Measurements from ENCODE around the gene CEBPG.

CEBPG gene

GRCh38 chr19:33419788-33420130 lies 46.2 kb downstream of the CEBPG start:
- Histone ChIP-seq H3K4me3 (ENCODE audit: low read length in 2 of 2) (no peak overlapping the region), H3K9ac (ENCODE audit: low read depth in 1 of 2, low read length in 2 of 2) (no peak overlapping the region), H3K9me3 (ENCODE audit: control insufficient read depth in 2 of 2, low read length in 2 of 2) (no peaks in the 10 kb centered on the region), H3K27me3 (ENCODE audit: control insufficient read depth in 2 of 2, insufficient read depth in 2 of 2, low read length in 2 of 2) (no peaks in the 10 kb centered on the region), H3K4me1 (ENCODE audit: control insufficient read depth in 2 of 2, insufficient read depth in 2 of 2, low read length in 2 of 2) (peaks cover 0 to 4% of the 10 kb centered on the region in 2 donors), H3K27ac (ENCODE audit: low read depth in 2 of 2, low read length in 2 of 2) (no peak overlapping the region), H3K36me3 (ENCODE audit: control insufficient read depth in 2 of 2, insufficient read depth in 2 of 2, low read length in 2 of 2) (no peaks in the 10 kb centered on the region)

GRCh38 chr19:33420821-33421220 lies 47.3 kb downstream of the CEBPG start:
- Histone ChIP-seq H3K4me3 (ENCODE audit: low read length in 2 of 2) (no peak overlapping the region), H3K27ac (ENCODE audit: low read depth in 2 of 2, low read length in 2 of 2) (no peak overlapping the region), H3K4me1 (ENCODE audit: control insufficient read depth in 2 of 2, insufficient read depth in 2 of 2, low read length in 2 of 2) (peaks cover 0 to 4% of the 10 kb centered on the region in 2 donors), H3K36me3 (ENCODE audit: control insufficient read depth in 2 of 2, insufficient read depth in 2 of 2, low read length in 2 of 2) (no peaks in the 10 kb centered on the region), H3K9ac (ENCODE audit: low read depth in 1 of 2, low read length in 2 of 2) (no peak overlapping the region), H3K27me3 (ENCODE audit: control insufficient read depth in 2 of 2, insufficient read depth in 2 of 2, low read length in 2 of 2) (no peaks in the 10 kb centered on the region), H3K9me3 (ENCODE audit: control insufficient read depth in 2 of 2, low read length in 2 of 2) (no peaks in the 10 kb centered on the region)

- peaks cover 0 to 3% of the 10 kb centered on the region in 2 donors for H3K4me1 ChIP-seq (ENCODE audit: control insufficient read depth in 2 of 2, insufficient read depth in 2 of 2, low read length in 2 of 2)
- no peak overlapping the region for H3K4me3 ChIP-seq (ENCODE audit: low read length in 2 of 2)
- H3K36me3 ChIP-seq (ENCODE audit: control insufficient read depth in 2 of 2, insufficient read depth in 2 of 2, low read length in 2 of 2), result no peaks in the 10 kb centered on the region
- H3K9ac ChIP-seq (ENCODE audit: low read depth in 1 of 2, low read length in 2 of 2), result no peak overlapping the region
- no peaks in the 10 kb centered on the region for H3K27me3 ChIP-seq (ENCODE audit: control insufficient read depth in 2 of 2, insufficient read depth in 2 of 2, low read length in 2 of 2)
- no peaks in the 10 kb centered on the region for H3K9me3 ChIP-seq (ENCODE audit: control insufficient read depth in 2 of 2, low read length in 2 of 2)
- H3K27ac ChIP-seq (ENCODE audit: low read depth in 2 of 2, low read length in 2 of 2), result no peak overlapping the region
Measured at GRCh38 chr19:33421368-33421767, 47.9 kb downstream of the CEBPG start.

DNA sequence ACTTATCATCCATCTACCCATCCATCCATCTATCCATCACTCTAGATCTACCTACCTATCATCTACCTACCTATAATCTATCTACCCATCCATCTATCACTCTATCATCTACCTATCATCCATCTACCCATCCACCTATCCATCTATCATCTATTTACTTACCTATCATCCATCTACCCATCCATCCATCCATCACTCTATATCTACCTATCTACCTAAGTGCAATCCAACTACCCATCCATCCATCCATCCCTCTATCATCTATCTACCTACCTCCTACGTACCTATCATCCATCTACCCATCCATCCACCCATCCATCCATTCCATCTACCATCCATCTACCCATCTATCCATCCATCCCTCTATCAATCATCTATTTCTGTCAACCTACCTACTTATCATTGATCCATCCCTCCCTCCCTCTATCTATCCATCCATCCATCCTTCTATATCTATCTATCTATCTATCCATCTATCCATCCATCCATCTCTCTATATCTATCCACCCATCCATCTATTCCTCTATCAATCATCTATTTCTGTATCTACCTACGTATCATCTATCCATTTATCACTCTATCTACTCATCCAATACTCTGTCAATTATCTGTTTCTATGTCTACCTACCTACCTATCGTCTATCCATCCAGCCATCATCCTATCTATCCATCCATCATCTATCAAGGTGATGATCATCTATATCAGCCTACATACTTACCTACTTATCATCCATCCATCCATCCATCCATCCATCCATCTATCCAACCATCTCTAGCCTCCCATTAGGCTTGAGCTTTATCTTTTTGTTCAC lies 49.1 kb downstream of the CEBPG start:
- Histone ChIP-seq H3K4me3 (ENCODE audit: low read length in 2 of 2) (no peak overlapping the region), H3K9me3 (ENCODE audit: control insufficient read depth in 2 of 2, low read length in 2 of 2) (no peaks in the 10 kb centered on the region), H3K27ac (ENCODE audit: low read depth in 2 of 2, low read length in 2 of 2) (no peak overlapping the region), H3K9ac (ENCODE audit: low read depth in 1 of 2, low read length in 2 of 2) (no peak overlapping the region), H3K27me3 (ENCODE audit: control insufficient read depth in 2 of 2, insufficient read depth in 2 of 2, low read length in 2 of 2) (no peaks in the 10 kb centered on the region), H3K36me3 (ENCODE audit: control insufficient read depth in 2 of 2, insufficient read depth in 2 of 2, low read length in 2 of 2) (no peaks in the 10 kb centered on the region), H3K4me1 (ENCODE audit: control insufficient read depth in 2 of 2, insufficient read depth in 2 of 2, low read length in 2 of 2) (no peaks in the 10 kb centered on the region)

DNA sequence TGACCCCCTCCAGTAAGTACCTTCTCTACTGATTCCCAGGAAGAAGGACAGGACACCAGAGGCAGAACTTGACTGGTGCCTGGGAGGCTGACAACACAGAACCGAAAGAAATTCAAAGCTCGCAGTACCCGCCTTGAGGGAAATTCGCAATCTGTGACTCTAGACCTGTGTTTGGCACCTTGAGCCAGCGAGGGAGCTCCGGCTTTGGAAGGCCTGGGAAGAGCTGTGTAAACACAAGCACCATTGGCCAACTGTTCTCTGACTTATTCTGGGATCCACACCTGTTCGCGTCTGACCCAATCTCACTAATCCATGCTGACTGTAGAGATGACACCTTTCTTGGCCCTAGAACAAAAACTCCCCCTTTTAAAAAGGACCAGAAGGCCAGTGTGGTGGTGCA lies 50.7 kb downstream of the CEBPG start:
- no peak overlapping the region for H3K27ac ChIP-seq (ENCODE audit: low read depth in 2 of 2, low read length in 2 of 2)
- no peaks in the 10 kb centered on the region for H3K9me3 ChIP-seq (ENCODE audit: control insufficient read depth in 2 of 2, low read length in 2 of 2)
- H3K27me3 ChIP-seq (ENCODE audit: control insufficient read depth in 2 of 2, insufficient read depth in 2 of 2, low read length in 2 of 2), result no peaks in the 10 kb centered on the region
- H3K4me1 ChIP-seq (ENCODE audit: control insufficient read depth in 2 of 2, insufficient read depth in 2 of 2, low read length in 2 of 2), result no peaks in the 10 kb centered on the region
- H3K9ac ChIP-seq (ENCODE audit: low read depth in 1 of 2, low read length in 2 of 2), result no peak overlapping the region
- H3K4me3 ChIP-seq (ENCODE audit: low read length in 2 of 2), result no peak overlapping the region
- no peaks in the 10 kb centered on the region for H3K36me3 ChIP-seq (ENCODE audit: control insufficient read depth in 2 of 2, insufficient read depth in 2 of 2, low read length in 2 of 2)

- Histone ChIP-seq H3K27ac (ENCODE audit: low read depth in 2 of 2, low read length in 2 of 2) (no peak overlapping the region), H3K4me3 (ENCODE audit: low read length in 2 of 2) (no peak overlapping the region), H3K27me3 (ENCODE audit: control insufficient read depth in 2 of 2, insufficient read depth in 2 of 2, low read length in 2 of 2) (no peaks in the 10 kb centered on the region), H3K4me1 (ENCODE audit: control insufficient read depth in 2 of 2, insufficient read depth in 2 of 2, low read length in 2 of 2) (no peaks in the 10 kb centered on the region), H3K36me3 (ENCODE audit: control insufficient read depth in 2 of 2, insufficient read depth in 2 of 2, low read length in 2 of 2) (no peaks in the 10 kb centered on the region), H3K9ac (ENCODE audit: low read depth in 1 of 2, low read length in 2 of 2) (no peak overlapping the region), H3K9me3 (ENCODE audit: control insufficient read depth in 2 of 2, low read length in 2 of 2) (no peaks in the 10 kb centered on the region)
Measured at GRCh38 chr19:33426621-33427361, 53.3 kb downstream of the CEBPG start.

- Histone ChIP-seq H3K27me3 (ENCODE audit: control insufficient read depth in 2 of 2, insufficient read depth in 2 of 2, low read length in 2 of 2) (no peaks in the 10 kb centered on the region), H3K9me3 (ENCODE audit: control insufficient read depth in 2 of 2, low read length in 2 of 2) (no peaks in the 10 kb centered on the region), H3K9ac (ENCODE audit: low read depth in 1 of 2, low read length in 2 of 2) (no peak overlapping the region), H3K4me1 (ENCODE audit: control insufficient read depth in 2 of 2, insufficient read depth in 2 of 2, low read length in 2 of 2) (no peaks in the 10 kb centered on the region), H3K36me3 (ENCODE audit: control insufficient read depth in 2 of 2, insufficient read depth in 2 of 2, low read length in 2 of 2) (no peaks in the 10 kb centered on the region), H3K27ac (ENCODE audit: low read depth in 2 of 2, low read length in 2 of 2) (no peak overlapping the region), H3K4me3 (ENCODE audit: low read length in 2 of 2) (no peak overlapping the region)
Measured at GRCh38 chr19:33427801-33428626, 54.5 kb downstream of the CEBPG start.

GRCh38 chr19:33428627-33429125 lies 55.2 kb downstream of the CEBPG start:
- Histone ChIP-seq H3K9me3 (ENCODE audit: control insufficient read depth in 2 of 2, low read length in 2 of 2) (no peaks in the 10 kb centered on the region), H3K27ac (ENCODE audit: low read depth in 2 of 2, low read length in 2 of 2) (no peak overlapping the region), H3K9ac (ENCODE audit: low read depth in 1 of 2, low read length in 2 of 2) (no peak overlapping the region), H3K36me3 (ENCODE audit: control insufficient read depth in 2 of 2, insufficient read depth in 2 of 2, low read length in 2 of 2) (no peaks in the 10 kb centered on the region), H3K4me1 (ENCODE audit: control insufficient read depth in 2 of 2, insufficient read depth in 2 of 2, low read length in 2 of 2) (no peaks in the 10 kb centered on the region), H3K4me3 (ENCODE audit: low read length in 2 of 2) (no peak overlapping the region), H3K27me3 (ENCODE audit: control insufficient read depth in 2 of 2, insufficient read depth in 2 of 2, low read length in 2 of 2) (no peaks in the 10 kb centered on the region)

DNA sequence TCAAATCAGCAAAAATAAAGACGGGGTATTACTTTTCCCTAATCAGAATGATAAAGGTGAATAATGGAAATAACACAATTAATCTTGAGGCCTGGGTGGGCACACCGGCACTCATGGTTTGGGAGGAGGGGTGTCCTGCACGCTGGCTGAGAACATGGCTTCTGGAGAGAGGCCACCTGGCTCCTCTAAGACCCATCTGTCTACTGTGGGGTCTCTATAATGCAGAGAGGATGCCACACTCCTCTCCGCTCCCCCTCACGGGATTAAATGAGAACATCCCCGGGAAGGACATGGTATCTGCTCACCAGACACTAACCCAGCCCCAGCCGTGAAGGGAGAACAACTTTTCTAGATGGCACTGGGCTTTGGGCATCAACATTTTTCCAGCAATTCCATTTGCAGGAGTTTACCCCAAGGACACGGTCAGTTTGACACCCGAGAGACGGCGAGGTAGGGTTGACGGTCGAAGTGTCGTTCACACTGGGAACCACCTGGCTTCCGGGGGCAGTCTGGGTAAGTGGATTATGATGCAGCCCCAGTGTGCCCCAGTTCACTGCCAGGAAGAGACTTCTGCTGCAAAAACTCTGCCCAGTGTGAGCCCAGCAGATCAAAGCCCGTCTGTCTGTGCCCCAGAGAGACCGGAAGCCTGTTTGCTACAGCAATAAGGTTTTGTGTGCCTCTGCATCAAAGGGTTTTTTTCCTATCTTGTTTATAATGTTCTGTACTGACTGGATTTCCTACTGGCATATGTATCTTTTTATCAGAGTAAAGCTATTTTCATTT lies 56.6 kb downstream of the CEBPG start:
- Histone ChIP-seq H3K4me1 (ENCODE audit: control insufficient read depth in 2 of 2, insufficient read depth in 2 of 2, low read length in 2 of 2) (no peaks in the 10 kb centered on the region), H3K9ac (ENCODE audit: low read depth in 1 of 2, low read length in 2 of 2) (no peak overlapping the region), H3K36me3 (ENCODE audit: control insufficient read depth in 2 of 2, insufficient read depth in 2 of 2, low read length in 2 of 2) (no peaks in the 10 kb centered on the region), H3K9me3 (ENCODE audit: control insufficient read depth in 2 of 2, low read length in 2 of 2) (no peaks in the 10 kb centered on the region), H3K27ac (ENCODE audit: low read depth in 2 of 2, low read length in 2 of 2) (no peak overlapping the region), H3K4me3 (ENCODE audit: low read length in 2 of 2) (no peak overlapping the region), H3K27me3 (ENCODE audit: control insufficient read depth in 2 of 2, insufficient read depth in 2 of 2, low read length in 2 of 2) (no peaks in the 10 kb centered on the region)
